GM19035 (cell line): ENCODE data around the gene SP2.

Experiments
- ATAC-seq: cut with Tn5 transposase; IDR thresholded peaks from one replicate; pipeline ENCODE4 v1.9.1; 2021; ENCODE audit not compliant: unreplicated experiment

The SP2 gene

GRCh38 chr17:47895856-47896671, at the start of gene SP2:
SP2 (plus strand) TSS chr17:47896236; CDS start chr17:47896287, 51 bp downstream.
- peak; percentile 92 for ATAC-seq

- no peak for ATAC-seq
Observed at GRCh38 chr17:47846716-47847340, 49.2 kb upstream of the SP2 start.

- no peak for ATAC-seq
Observed at GRCh38 chr17:47847341-47848197, 48.5 kb upstream of the SP2 start.

GRCh38 chr17:47848198-47848513, 47.9 kb upstream of the SP2 start:
- no peak for ATAC-seq

- no peak for ATAC-seq
Observed at GRCh38 chr17:47850373-47850691, 45.7 kb upstream of the SP2 start.

- ATAC-seq, result no peak
Observed at GRCh38 chr17:47850692-47851573, 45.1 kb upstream of the SP2 start, which contains the start of gene SP6. SP6 (minus strand) TSS chr17:47851163; CDS start chr17:47848429, 2,734 bp downstream.

- ATAC-seq, result no peak
Observed at GRCh38 chr17:47851764-47852112, 44.3 kb upstream of the SP2 start.

- no peak for ATAC-seq
Observed at GRCh38 chr17:47852113-47852949, 43.7 kb upstream of the SP2 start.

- ATAC-seq, result no peak
Observed at GRCh38 chr17:47853616-47854015, 42.4 kb upstream of the SP2 start.

GRCh38 chr17:47855737-47856136, 40.3 kb upstream of the SP2 start:
- no peak for ATAC-seq

GRCh38 chr17:47856830-47857229, 39.2 kb upstream of the SP2 start:
- ATAC-seq, result no peak

- no peak for ATAC-seq
Observed at GRCh38 chr17:47857551-47858455, 38.2 kb upstream of the SP2 start.

- no peak for ATAC-seq
Observed at GRCh38 chr17:47860386-47860785, 35.6 kb upstream of the SP2 start.

GRCh38 chr17:47862621-47863440, 33.2 kb upstream of the SP2 start:
- no peak for ATAC-seq

GRCh38 chr17:47864791-47865216, 31.2 kb upstream of the SP2 start:
- no peak for ATAC-seq

- ATAC-seq, result no peak
Observed at GRCh38 chr17:47866941-47867340, 29.1 kb upstream of the SP2 start.

GRCh38 chr17:47867813-47868533, 28.1 kb upstream of the SP2 start:
- ATAC-seq, result no peak
